Neutrophil (primary cell): ENCODE measurements around the gene PDE4A.

Source experiments
- H3K27ac ChIP-seq: fragments of 200-600 bp; sonication (generic); 2 replicates; pipeline ENCODE4 v1.5.1; 2016; ENCODE audit warnings: mild to moderate bottlenecking, moderate library complexity
- H3K27me3 ChIP-seq: fragments of 200-600 bp; sonication (generic); 2 replicates; pipeline ENCODE4 v1.6.0; 2016; ENCODE audit warnings: mild to moderate bottlenecking
- H3K36me3 ChIP-seq: fragments of 200-600 bp; sonication (generic); 2 replicates; pipeline ENCODE4 v1.5.1; 2017
- H3K4me1 ChIP-seq, 2 experiments: fragments of 200-600 bp in 1 of 2; sonication (generic) in 1 of 2; 1 replicate in 1 of 2; 2 replicates in 1 of 2; pipeline versions ENCODE4 v1.5.1 to v1.6.1; 2013 to 2016; ENCODE audit warnings: low read depth in 1 of 2, low read length in 1 of 2, mild to moderate bottlenecking in 1 of 2, moderate library complexity in 1 of 2; ENCODE audit not compliant: control insufficient read depth in 1 of 2, insufficient read depth in 1 of 2
- H3K4me3 ChIP-seq, 2 experiments: fragments of 200-600 bp in 1 of 2; sonication (generic) in 1 of 2; 1 replicate in 1 of 2; 2 replicates in 1 of 2; pipeline ENCODE4 v1.5.1; 2013 to 2016; ENCODE audit warnings: low read depth in 1 of 2, low read length in 1 of 2, mild to moderate bottlenecking in 1 of 2, moderate library complexity in 1 of 2
- H3K9me3 ChIP-seq: fragments of 200-600 bp; sonication (generic); 2 replicates; pipeline ENCODE4 v1.5.1; 2016
- CTCF ChIP-seq: fragments of 200-600 bp; sonication (generic); IDR thresholded peaks from 2 replicates; pipeline ENCODE4 v1.5.1; 2016; ENCODE audit warnings: antibody characterized with exemption

Gene PDE4A

GRCh38 chr19:10500247-10500592, 79.9 kb downstream of the PDE4A start:
- Histone ChIP-seq H3K27ac (no peak overlapping the region), H3K36me3 (peaks cover 37% of the 10 kb centered on the region), H3K4me3 (no peak overlapping the region), H3K27me3 (no peaks in the 10 kb centered on the region), H3K9me3 (no peaks in the 10 kb centered on the region), H3K4me1 (peaks cover 11 to 18% of the 10 kb centered on the region in 2 experiments)
- no peak for TF ChIP-seq CTCF

GRCh38 chr19:10501971-10502523, 81.7 kb downstream of the PDE4A start:
- Histone ChIP-seq H3K27me3 (no peaks in the 10 kb centered on the region), H3K36me3 (peaks cover 24% of the 10 kb centered on the region), H3K9me3 (no peaks in the 10 kb centered on the region), H3K27ac (peak overlapping the region; percentile 85), H3K4me3 (peak overlapping the region; percentile 85 to 87), H3K4me1 (peaks cover 11 to 18% of the 10 kb centered on the region in 2 experiments)
- no peak for TF ChIP-seq CTCF

- Histone ChIP-seq H3K4me3 (peak overlapping the region; percentile 85 to 87), H3K27me3 (no peaks in the 10 kb centered on the region), H3K27ac (peak overlapping the region; percentile 85), H3K9me3 (no peaks in the 10 kb centered on the region), H3K4me1 (peaks cover 11 to 18% of the 10 kb centered on the region in 2 experiments), H3K36me3 (peaks cover 19% of the 10 kb centered on the region)
- peak; percentile 37 for TF ChIP-seq CTCF
These were observed 82.2 kb downstream of the PDE4A start for GRCh38 chr19:10502524-10503001.

- TF ChIP-seq CTCF: no peak
- Histone ChIP-seq H3K9me3 (no peaks in the 10 kb centered on the region), H3K27me3 (no peaks in the 10 kb centered on the region), H3K27ac (peak within 1 kb of the TSS; percentile 85), H3K4me3 (peak within 1 kb of the TSS; percentile 85 to 87), H3K36me3 (peaks cover 16% of the 10 kb centered on the region), H3K4me1 (peaks cover 11 to 18% of the 10 kb centered on the region in 2 experiments)
These were observed 82.9 kb downstream of the PDE4A start, which contains the start of gene KEAP1 for GRCh38 chr19:10503002-10503789. KEAP1 (minus strand) TSS chr19:10503356; CDS start chr19:10500033, 3,323 bp downstream.

GRCh38 chr19:10505583-10506229, 85.4 kb downstream of the PDE4A start:
- peak; percentile 89 for TF ChIP-seq CTCF
- H3K9me3 ChIP-seq: no peaks in the 10 kb centered on the region
- no peak overlapping the region for H3K27ac ChIP-seq
- peaks cover 17 to 25% of the 10 kb centered on the region in 2 experiments for H3K4me1 ChIP-seq
- no peak overlapping the region for H3K4me3 ChIP-seq
- H3K27me3 ChIP-seq: no peaks in the 10 kb centered on the region
- no peaks in the 10 kb centered on the region for H3K36me3 ChIP-seq
